ENCODE results near the gene MROH8. TPM values are rescaled to one million over a fixed set of nuclear protein-coding genes. Genes with fewer than 3 reads are reported as not detected.

The MROH8 gene
- total and polyA plus RNA-seq, 2 experiments from 2014 or later = 3.7 to 3.9 TPM

GRCh38 chr20:37202267-37202943 lies 23.1 kb upstream of the MROH8 start:
- Histone ChIP-seq H3K27me3 (no peaks in the 10 kb centered on the region), H3K9me3 (ENCODE audit: low read depth) (no peaks in the 10 kb centered on the region), H2AFZ (no peak overlapping the region), H4K20me1 (ENCODE audit: insufficient read depth, poor library complexity, severe bottlenecking) (no peaks in the 10 kb centered on the region), H3K4me2 (peak overlapping the region; percentile 27), H3K9me2 (replicated peaks; ENCODE audit: insufficient read depth) (no peaks in the 10 kb centered on the region), H3K27ac (peak overlapping the region; percentile 83), H3K4me1 (ENCODE audit: insufficient read depth) (peaks cover 10% of the 10 kb centered on the region), H3K4me3 (no peak overlapping the region), H3K79me2 (peaks cover 42% of the 10 kb centered on the region), H3K36me3 (replicated peaks; ENCODE audit: insufficient read depth, low read depth) (peaks cover 5% of the 10 kb centered on the region)
- DNase-seq (ENCODE audit: low spot score) = peak; percentile 84
- TF ChIP-seq CTCF (IDR thresholded peaks at IDR 0.05; ENCODE audit: poor library complexity) = peak; percentile 79
- no peak for TF ChIP-seq EZH2 (IDR thresholded peaks at IDR 0.05; ENCODE audit: borderline replicate concordance)
- 61% methylated on average over 6 of the region's 6 CpGs for WGBS (ENCODE audit: low lambda C conversion rate, missing lambda C conversion rate)

GRCh38 chr20:37201827-37202162 lies 22.4 kb upstream of the MROH8 start:
- Histone ChIP-seq H4K20me1 (ENCODE audit: insufficient read depth, poor library complexity, severe bottlenecking) (peaks cover 5% of the 10 kb centered on the region), H3K27me3 (no peaks in the 10 kb centered on the region), H3K4me2 (peak overlapping the region; percentile 27), H3K27ac (peak overlapping the region; percentile 83), H3K36me3 (replicated peaks; ENCODE audit: insufficient read depth, low read depth) (peaks cover 5% of the 10 kb centered on the region), H3K79me2 (peaks cover 48% of the 10 kb centered on the region), H3K4me3 (no peak overlapping the region), H3K4me1 (ENCODE audit: insufficient read depth) (peaks cover 10% of the 10 kb centered on the region), H2AFZ (no peak overlapping the region), H3K9me3 (ENCODE audit: low read depth) (no peaks in the 10 kb centered on the region), H3K9me2 (replicated peaks; ENCODE audit: insufficient read depth) (no peaks in the 10 kb centered on the region)
- TF ChIP-seq CTCF (IDR thresholded peaks at IDR 0.05; ENCODE audit: poor library complexity) (no peak), EZH2 (IDR thresholded peaks at IDR 0.05; ENCODE audit: borderline replicate concordance) (no peak), EZH2phosphoT487 (IDR thresholded peaks at IDR 0.05; ENCODE audit: low read depth, severe bottlenecking, unreplicated experiment) (no peak)
- DNase-seq (ENCODE audit: low spot score) = no peak
- WGBS (ENCODE audit: low lambda C conversion rate, missing lambda C conversion rate) = 68% methylated on average over 2 of the region's 2 CpGs

- Histone ChIP-seq H3K4me3 (no peak overlapping the region), H3K9me2 (replicated peaks; ENCODE audit: insufficient read depth) (no peaks in the 10 kb centered on the region), H4K20me1 (ENCODE audit: insufficient read depth, poor library complexity, severe bottlenecking) (peaks cover 7% of the 10 kb centered on the region), H3K4me2 (no peak overlapping the region), H3K27me3 (no peaks in the 10 kb centered on the region), H3K9me3 (ENCODE audit: low read depth) (no peaks in the 10 kb centered on the region), H3K79me2 (peaks cover 53% of the 10 kb centered on the region), H3K36me3 (replicated peaks; ENCODE audit: insufficient read depth, low read depth) (peaks cover 5% of the 10 kb centered on the region), H3K27ac (peak overlapping the region; percentile 83), H3K4me1 (ENCODE audit: insufficient read depth) (peaks cover 10% of the 10 kb centered on the region), H2AFZ (no peak overlapping the region)
- 93% methylated on average over 13 of the region's 13 CpGs for WGBS (ENCODE audit: low lambda C conversion rate, missing lambda C conversion rate)
- no peak for TF ChIP-seq EZH2phosphoT487 (IDR thresholded peaks at IDR 0.05; ENCODE audit: low read depth, severe bottlenecking, unreplicated experiment)
- TF ChIP-seq EZH2 (IDR thresholded peaks at IDR 0.05; ENCODE audit: borderline replicate concordance) = no peak
- no peak for TF ChIP-seq CTCF (IDR thresholded peaks at IDR 0.05; ENCODE audit: poor library complexity)
- no peak for DNase-seq (ENCODE audit: low spot score)
Measured at GRCh38 chr20:37200926-37201826, 21.8 kb upstream of the MROH8 start.
